DMS79 treated with DMSO at 0.1 percent for 48 hours (cell line): Measurements from ENCODE around the gene CUX1.

Source experiments
- DNase-seq: peaks from one replicate; lab custom pipeline; 2025; lab: John Stamatoyannopoulos, UW

Gene CUX1, protein sequence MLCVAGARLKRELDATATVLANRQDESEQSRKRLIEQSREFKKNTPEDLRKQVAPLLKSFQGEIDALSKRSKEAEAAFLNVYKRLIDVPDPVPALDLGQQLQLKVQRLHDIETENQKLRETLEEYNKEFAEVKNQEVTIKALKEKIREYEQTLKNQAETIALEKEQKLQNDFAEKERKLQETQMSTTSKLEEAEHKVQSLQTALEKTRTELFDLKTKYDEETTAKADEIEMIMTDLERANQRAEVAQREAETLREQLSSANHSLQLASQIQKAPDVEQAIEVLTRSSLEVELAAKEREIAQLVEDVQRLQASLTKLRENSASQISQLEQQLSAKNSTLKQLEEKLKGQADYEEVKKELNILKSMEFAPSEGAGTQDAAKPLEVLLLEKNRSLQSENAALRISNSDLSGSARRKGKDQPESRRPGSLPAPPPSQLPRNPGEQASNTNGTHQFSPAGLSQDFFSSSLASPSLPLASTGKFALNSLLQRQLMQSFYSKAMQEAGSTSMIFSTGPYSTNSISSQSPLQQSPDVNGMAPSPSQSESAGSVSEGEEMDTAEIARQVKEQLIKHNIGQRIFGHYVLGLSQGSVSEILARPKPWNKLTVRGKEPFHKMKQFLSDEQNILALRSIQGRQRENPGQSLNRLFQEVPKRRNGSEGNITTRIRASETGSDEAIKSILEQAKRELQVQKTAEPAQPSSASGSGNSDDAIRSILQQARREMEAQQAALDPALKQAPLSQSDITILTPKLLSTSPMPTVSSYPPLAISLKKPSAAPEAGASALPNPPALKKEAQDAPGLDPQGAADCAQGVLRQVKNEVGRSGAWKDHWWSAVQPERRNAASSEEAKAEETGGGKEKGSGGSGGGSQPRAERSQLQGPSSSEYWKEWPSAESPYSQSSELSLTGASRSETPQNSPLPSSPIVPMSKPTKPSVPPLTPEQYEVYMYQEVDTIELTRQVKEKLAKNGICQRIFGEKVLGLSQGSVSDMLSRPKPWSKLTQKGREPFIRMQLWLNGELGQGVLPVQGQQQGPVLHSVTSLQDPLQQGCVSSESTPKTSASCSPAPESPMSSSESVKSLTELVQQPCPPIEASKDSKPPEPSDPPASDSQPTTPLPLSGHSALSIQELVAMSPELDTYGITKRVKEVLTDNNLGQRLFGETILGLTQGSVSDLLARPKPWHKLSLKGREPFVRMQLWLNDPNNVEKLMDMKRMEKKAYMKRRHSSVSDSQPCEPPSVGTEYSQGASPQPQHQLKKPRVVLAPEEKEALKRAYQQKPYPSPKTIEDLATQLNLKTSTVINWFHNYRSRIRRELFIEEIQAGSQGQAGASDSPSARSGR (N-terminal part only)

GRCh38 chr7:101817471-101818286, at the start of gene CUX1:
TSS of gene CUX1 (plus strand) at chr7:101817626. CDS start at chr7:101817640, 14 bp downstream.
- no peak for DNase-seq

DNA sequence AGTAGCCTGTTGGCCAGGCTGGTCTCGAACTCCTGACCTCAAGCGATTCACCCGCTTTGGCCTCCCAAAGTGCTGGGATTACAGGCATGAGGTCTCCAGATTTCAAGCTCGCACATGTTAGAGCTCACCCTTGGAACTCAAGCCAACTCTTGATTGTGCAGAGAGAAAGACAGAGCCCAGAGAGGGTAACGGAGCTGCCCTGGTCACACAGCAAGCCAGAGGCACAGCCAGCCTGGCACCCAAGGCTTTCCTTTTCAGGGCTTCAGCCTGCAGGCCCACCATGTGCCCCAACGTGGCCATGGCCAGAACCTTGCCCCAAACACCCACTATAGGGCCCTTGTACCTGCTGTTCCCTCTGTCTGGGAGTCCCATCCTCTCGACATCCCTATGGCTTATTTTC, 49.1 kb upstream of the CUX1 start:
- no peak for DNase-seq

DNA sequence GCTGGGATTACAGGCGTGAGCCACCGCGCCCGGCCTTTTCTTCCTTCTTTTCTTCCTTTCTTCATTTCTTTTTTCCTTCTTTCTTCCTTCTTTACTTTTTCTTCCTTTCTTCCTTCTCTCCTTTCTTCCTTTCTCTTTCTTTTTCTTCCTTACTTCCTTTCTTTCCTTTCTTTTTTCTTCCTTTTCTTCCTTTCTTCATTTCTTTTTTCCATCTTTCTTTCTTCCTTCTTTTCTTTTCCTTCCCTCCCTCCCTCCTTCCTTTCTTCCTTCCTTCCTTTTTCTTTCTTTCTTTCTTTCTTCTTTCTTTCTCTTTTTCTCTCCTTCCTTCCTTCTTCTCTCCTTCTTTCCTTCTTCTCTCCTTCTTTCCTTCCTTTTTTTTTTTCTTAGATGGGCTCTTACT, 47.0 kb upstream of the CUX1 start:
- DNase-seq = no peak

DNA sequence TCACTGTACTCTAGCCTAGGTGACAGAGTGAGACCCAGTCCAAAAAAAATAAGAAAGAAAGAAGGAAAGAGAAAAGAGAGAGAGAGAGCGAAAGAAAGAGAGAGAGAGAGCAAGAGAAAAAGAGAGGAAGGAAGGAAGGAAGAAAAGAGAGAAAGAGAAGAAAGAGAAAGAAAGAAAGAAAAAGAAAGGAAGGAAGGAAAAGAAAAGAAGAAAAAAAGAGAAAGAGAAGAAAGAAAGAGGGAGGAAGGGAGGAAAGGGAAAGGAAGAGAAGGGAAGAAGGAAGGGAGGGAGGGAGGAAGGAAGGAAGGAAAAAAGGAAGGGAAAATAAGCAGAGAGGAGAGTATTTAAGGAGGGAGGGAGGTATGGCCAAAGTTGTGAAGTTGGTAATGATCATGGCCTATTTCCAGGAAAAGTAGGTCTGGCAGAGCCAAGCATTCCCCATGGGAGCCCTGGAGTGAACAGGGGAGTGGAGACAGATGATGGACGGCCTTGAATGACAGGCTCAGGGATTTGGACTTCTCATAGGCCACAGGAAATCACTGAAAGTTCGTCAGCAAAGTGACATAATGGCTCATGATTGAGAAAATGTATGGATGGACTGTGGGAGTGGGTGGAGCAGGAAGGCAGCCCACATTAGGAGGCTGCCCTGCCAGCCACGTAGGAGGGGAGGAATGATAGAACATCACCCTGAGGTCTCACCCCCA, 44.8 kb upstream of the CUX1 start:
- DNase-seq = no peak

GRCh38 chr7:101775181-101775580, 42.2 kb upstream of the CUX1 start:
- no peak for DNase-seq

DNA sequence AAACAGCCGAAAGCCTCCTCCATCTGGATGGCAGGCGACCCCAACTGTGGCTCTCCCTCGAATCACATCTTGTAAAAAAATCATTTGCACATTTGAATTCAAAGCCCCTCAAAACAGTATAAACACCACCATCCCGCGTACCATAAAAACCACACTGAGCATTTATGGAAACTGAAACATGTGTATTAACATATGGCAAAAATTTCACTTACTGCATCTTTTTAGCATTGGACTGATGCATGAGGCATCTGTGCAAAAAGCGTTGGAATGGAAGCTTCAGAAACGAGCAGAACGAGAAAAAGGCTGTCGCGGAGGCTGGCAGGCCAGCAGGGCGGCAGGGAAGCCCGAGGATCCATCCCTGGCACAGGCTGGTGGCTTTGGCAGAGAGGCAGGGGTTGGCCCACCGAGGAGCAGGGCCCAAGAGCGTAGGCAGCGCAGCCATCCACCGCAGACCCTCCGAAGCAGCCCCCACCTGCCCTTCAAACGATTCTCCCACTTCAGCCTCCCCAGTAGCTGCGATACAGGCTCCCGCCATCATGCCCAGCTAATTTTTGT, 39.3 kb upstream of the CUX1 start:
- DNase-seq = no peak

GRCh38 chr7:101779267-101779666, 38.2 kb upstream of the CUX1 start:
- DNase-seq = no peak

DNA sequence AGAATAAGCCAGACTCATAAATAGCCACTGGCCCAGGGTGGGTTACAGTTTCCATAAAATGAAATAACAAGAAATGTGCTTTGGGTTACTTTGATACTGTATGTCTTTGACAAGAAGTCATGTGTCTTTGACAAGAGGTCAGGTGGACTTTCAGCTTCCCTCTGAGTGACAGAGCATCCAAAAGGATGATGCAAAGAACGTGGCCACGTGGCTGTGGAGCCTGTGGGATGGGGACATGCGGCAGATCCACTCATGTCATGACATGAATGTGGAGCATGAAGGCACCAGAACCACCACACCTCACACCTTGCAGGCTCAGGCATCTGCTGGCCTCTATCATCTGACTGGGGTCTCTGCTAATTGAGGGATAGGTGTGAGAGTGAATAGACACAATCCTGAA, 37.1 kb upstream of the CUX1 start:
- DNase-seq = no peak

- DNase-seq = no peak
Observed at GRCh38 chr7:101781439-101781838, 36.0 kb upstream of the CUX1 start.

- no peak for DNase-seq
Observed at GRCh38 chr7:101782476-101782875, 35.0 kb upstream of the CUX1 start.

DNA sequence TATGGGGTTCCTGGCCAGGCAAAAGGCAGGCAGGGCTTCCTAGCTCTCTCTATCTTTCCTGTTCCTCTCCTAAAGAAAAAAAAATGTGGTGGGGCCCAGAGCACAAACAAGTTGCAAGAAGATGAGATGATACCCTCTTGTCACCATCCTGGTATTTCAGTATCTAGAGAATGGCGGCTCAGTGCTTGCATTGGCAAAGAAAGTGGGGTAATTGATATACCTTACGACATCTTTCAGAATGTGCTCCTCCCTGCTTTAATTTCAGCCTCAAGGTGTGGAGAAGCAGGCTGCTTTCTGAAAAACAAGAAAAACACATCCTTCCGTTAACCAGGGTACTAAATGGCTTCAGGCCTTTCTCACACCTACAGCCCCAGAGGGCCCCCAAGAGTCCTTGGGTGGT, 34.5 kb upstream of the CUX1 start:
- DNase-seq = no peak

DNA sequence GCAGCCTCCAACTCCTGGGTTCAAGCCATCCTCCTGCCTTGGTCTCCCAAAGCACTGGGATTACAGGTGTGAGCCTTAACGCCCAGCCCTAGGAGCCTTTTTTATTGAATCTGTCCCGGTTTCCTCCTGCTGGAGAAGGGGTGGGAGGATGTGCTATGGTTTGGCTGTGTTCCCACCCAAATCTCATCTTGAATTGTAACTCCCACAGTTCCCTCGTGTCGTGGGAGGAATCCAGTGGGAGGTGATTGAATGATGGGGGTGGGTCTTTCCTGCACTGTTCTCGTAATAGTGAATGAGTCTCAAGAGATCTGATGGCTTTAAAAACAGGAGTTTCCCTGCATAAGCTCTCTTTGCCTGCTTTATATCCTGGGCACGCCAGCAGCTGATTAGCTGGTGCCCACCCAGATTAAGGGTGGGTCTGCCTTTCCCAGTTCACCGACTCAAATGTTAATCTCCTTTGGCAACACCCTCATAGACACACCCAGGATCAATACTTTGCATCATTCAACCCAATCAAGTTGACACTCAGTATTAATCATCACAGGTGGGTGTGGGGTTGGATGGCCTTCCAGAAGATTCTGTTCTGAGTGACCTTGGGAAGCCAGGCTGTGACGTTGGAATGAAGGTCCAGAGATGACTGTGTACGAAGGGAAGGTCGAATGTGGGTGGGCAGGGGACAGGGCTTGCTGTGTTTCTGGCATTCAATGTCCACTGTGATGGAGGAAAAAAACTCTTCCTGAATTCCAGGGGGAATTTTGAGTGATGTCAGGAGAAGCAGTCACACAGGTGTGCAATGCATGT, 33.8 kb upstream of the CUX1 start:
- DNase-seq = no peak

DNA sequence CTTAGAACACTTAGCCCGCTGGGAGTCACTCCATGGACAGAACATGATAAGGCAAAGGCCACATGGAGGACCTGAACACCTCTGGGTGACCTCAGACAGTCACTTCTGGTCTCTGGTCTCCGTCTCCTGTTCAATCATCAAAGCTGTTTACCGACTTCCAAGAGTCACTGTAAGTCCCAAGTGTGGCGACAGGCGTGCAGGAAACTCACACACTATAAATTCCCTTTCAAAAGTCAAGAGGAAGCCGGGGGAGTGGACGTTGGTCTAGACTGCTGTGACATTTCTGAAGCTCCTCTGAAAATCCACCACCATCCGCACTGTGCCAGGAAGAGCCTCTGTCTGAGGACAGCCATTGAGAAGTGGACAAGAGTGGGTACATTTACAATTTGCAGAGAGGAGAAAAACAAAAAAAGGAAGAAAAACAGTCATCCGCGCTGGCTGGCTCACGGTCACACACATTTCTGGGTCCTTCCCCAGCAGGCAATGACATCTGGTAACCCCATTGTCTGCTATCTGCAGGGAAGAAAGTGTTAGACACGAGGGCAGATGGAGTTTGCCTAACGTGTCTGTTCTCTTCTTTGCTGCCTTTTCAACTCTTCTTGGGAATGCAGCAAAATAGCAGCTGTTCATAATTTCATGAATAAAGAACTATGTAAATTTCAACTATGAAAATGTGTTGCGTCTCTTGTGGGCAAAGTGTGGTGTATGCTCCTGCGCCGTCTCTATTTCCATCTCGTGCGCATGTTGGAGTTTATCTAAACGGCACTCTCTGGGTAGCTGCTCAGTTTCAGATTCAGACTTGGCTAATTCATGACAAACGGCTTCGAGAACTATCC, 32.9 kb upstream of the CUX1 start:
- no peak for DNase-seq

DNA sequence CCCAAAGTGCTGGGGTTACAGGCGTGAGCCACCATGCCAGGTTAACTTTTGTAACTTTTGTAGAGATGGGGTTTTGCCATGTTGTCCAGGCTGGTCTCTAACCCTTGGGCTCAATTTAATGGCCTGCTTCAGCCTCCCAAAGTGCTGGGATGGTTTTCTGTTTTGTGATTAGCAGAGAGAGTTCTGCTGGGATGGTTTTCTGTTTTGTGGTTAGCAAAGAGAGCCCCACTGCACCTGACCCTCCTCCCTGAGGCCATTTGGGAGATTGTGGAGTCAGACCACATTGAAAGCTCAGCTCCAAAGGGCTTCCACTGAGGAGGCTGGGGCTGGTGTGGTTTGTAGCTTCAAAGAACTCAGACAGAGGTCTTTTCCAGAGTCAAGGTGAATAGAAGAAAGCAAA, 29.6 kb upstream of the CUX1 start:
- no peak for DNase-seq

- DNase-seq = no peak
Observed at GRCh38 chr7:101788517-101788916, 28.9 kb upstream of the CUX1 start.

GRCh38 chr7:101790566-101791293, 26.7 kb upstream of the CUX1 start:
- DNase-seq = no peak

GRCh38 chr7:101792051-101792681, 25.3 kb upstream of the CUX1 start:
- no peak for DNase-seq
